Hematopoietic multipotent progenitor cell treated with erythropoietin and hydrocortisone succinate and interleukin-3 and kit ligand, for 8 days (in vitro differentiated cells): ENCODE data around the gene ZNF816.
"Not testable (repeated sequence)": the region's sequence is repeated elsewhere in the genome, so short reads cannot be mapped to it uniquely, and the experiment has no call there.

Experiments used
- DNase-seq: peaks from one replicate; pipeline ENCODE4 v3.0.0-alpha.2; 2015

Gene ZNF816

GRCh38 chr19:52923778-52924593, 38.7 kb downstream of the ZNF816 start:
- no peak for DNase-seq

DNA sequence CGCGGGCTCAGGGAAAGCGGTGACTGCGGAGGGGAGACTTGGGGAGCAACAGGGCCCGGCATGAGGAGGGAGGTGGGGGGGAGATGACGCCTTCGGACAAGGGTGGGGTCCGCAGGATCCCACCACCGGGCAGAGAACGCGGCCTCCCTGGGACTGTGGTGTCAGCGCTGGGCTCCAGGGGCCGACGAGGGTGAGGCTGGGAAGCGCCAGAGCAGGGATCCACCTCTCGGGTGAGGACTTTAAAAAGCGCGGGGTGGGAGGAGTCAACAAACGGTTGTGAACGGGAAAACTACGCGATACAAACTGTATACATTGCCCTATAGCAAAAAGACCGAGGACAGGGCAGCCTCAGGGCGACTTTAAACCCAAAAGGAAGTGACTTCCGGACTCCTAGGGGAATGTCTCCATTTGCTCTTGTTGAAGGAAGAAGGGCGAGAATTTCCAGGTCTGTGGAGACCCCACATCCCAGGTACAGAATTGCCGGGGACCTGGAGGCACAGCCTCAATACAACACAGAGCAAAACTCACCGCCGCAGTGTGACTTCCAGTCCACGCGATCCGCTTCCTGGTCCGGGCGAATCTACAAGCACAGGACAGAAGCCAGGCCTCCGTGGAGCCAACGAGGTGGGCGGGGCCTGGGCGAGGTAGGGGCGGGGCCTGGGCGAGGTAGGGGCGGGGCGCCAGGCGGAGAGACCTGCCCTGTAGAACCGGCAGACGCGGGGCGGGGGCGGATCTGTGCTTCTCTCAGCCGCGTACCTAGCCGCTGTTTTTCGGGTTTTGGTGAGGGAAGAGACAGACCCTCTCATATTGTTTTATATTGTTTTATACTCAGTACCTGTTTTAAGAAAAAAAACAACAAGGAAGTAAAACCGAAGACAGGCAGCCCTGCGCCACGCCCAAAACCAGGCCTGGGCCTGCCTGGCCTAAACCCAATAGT, 39.6 kb downstream of the ZNF816 start, which contains the start of gene ZNF888:
Gene ZNF888 (minus strand): TSS at position 588 of the 937 bp plus-strand sequence. CDS start 5,555 bp downstream, outside the sequence.
- DNase-seq: peak; percentile 85

GRCh38 chr19:52917531-52917930, 45.1 kb downstream of the ZNF816 start:
- no peak for DNase-seq

DNA sequence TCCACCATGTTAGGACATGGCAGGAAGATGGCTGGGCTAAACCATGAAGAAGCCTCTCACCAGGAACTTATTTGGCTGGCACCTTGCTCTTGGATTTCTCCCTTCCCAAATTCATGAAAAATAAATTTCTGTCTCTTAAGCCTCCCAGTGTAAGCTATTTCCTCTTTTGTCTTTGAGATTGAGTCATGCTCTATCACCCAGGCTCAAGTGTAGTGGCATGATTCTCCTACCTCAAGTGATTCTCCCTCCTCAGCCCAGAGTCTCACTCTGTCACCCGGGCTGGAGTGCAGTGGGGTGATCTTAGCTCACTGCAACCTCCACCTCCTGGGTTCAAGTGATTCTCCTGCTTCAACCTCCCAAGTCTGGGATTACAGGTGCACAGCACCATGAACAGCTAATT, 52.0 kb downstream of the ZNF816 start:
- no peak for DNase-seq

- not testable (repeated sequence) for DNase-seq
Measured at GRCh38 chr19:52904052-52904780, 58.5 kb downstream of the ZNF816 start.

GRCh38 chr19:52901842-52902241, 60.8 kb downstream of the ZNF816 start:
- no peak for DNase-seq
